KMS-11 (cell line): ENCODE measurements around the gene TRIM63.

Experiments
- H2AFZ ChIP-seq: fragments of 200-600 bp; sonication (generic); 2 replicates; pipeline ENCODE4 v1.6.1; 2016; ENCODE audit warnings: antibody characterized with exemption, mixed run types, low read depth
- H3K27ac ChIP-seq: fragments of 200-600 bp; sonication (generic); 2 replicates; pipeline ENCODE4 v1.6.1; 2016; ENCODE audit warnings: mild to moderate bottlenecking, mixed run types
- H3K27me3 ChIP-seq: fragments of 200-600 bp; sonication (generic); 2 replicates; pipeline ENCODE4 v1.6.1; 2017; ENCODE audit warnings: mild to moderate bottlenecking, low read depth, mixed run types, moderate library complexity; ENCODE audit not compliant: insufficient read depth
- H3K36me3 ChIP-seq: fragments of 200-600 bp; sonication (generic); 2 replicates; pipeline ENCODE4 v1.6.1; 2017; ENCODE audit warnings: mild to moderate bottlenecking, mixed run types; ENCODE audit not compliant: insufficient read depth
- H3K4me1 ChIP-seq: fragments of 200-600 bp; sonication (generic); 2 replicates; pipeline ENCODE4 v1.6.1; 2016; ENCODE audit warnings: mild to moderate bottlenecking, low read depth, mixed run types; ENCODE audit not compliant: poor library complexity, severe bottlenecking
- H3K4me2 ChIP-seq: fragments of 200-600 bp; sonication (generic); 2 replicates; pipeline ENCODE4 v1.7.0; 2016; ENCODE audit warnings: mild to moderate bottlenecking, mixed run types
- H3K4me3 ChIP-seq: fragments of 200-600 bp; sonication (generic); IDR thresholded peaks from 2 replicates; pipeline ENCODE4 v1.6.1; 2017; ENCODE audit warnings: low read depth, low read length, mixed read lengths; ENCODE audit not compliant: insufficient read depth
- H3K79me2 ChIP-seq: fragments of 200-600 bp; sonication (generic); 2 replicates; pipeline ENCODE4 v1.6.1; 2016; ENCODE audit warnings: low read depth, mixed run types; ENCODE audit not compliant: insufficient read depth
- H3K9ac ChIP-seq: fragments of 200-600 bp; sonication (generic); 2 replicates; pipeline ENCODE4 v1.6.1; 2016; ENCODE audit warnings: mild to moderate bottlenecking, mixed run types
- H4K20me1 ChIP-seq: fragments of 200-600 bp; sonication (generic); 2 replicates; pipeline ENCODE4 v1.6.1; 2016; ENCODE audit warnings: mild to moderate bottlenecking, mixed run types; ENCODE audit not compliant: insufficient read depth
- CTCF ChIP-seq: fragments of 200-600 bp; sonication (generic); conservative IDR thresholded peaks from 2 replicates; pipeline ENCODE4 v1.6.1; 2017; ENCODE audit warnings: low read depth, mild to moderate bottlenecking, antibody characterized with exemption, low read length, moderate library complexity, mixed read lengths

Gene TRIM63

GRCh38 chr1:26072305-26072704 is 4.9 kb upstream of the TRIM63 start:
- H3K9ac ChIP-seq, result no peak overlapping the region
- no peak overlapping the region for H2AFZ ChIP-seq
- no peak overlapping the region for H3K27ac ChIP-seq
- H3K27me3 ChIP-seq, result peaks cover 4% of the 10 kb centered on the region; the same call in 1 of the 2 replicates
- no peaks in the 10 kb centered on the region for H4K20me1 ChIP-seq
- no peaks in the 10 kb centered on the region for H3K4me1 ChIP-seq
- TF ChIP-seq CTCF, result no peak
- no peak overlapping the region for H3K4me2 ChIP-seq
- H3K36me3 ChIP-seq, result no peaks in the 10 kb centered on the region
- H3K79me2 ChIP-seq, result no peaks in the 10 kb centered on the region
- H3K4me3 ChIP-seq, result no peak overlapping the region

- Histone ChIP-seq H3K4me3 (no peak overlapping the region), H3K4me1 (no peaks in the 10 kb centered on the region), H3K79me2 (no peaks in the 10 kb centered on the region), H3K27me3 (peaks cover 4% of the 10 kb centered on the region; the same call in 1 of the 2 replicates), H2AFZ (no peak overlapping the region), H3K4me2 (no peak overlapping the region), H3K9ac (no peak overlapping the region), H3K27ac (no peak overlapping the region), H4K20me1 (no peaks in the 10 kb centered on the region), H3K36me3 (no peaks in the 10 kb centered on the region)
- TF ChIP-seq CTCF, result no peak
Observed at GRCh38 chr1:26070963-26071342, 3.5 kb upstream of the TRIM63 start.

GRCh38 chr1:26070296-26070962 is 3.0 kb upstream of the TRIM63 start:
- H3K79me2 ChIP-seq, result no peaks in the 10 kb centered on the region
- no peak overlapping the region for H3K4me3 ChIP-seq
- no peak overlapping the region for H3K4me2 ChIP-seq
- H2AFZ ChIP-seq, result no peak overlapping the region
- H4K20me1 ChIP-seq, result no peaks in the 10 kb centered on the region
- no peak overlapping the region for H3K9ac ChIP-seq
- no peak overlapping the region for H3K27ac ChIP-seq
- peaks cover 4% of the 10 kb centered on the region; the same call in 1 of the 2 replicates for H3K27me3 ChIP-seq
- H3K36me3 ChIP-seq, result no peaks in the 10 kb centered on the region
- no peaks in the 10 kb centered on the region for H3K4me1 ChIP-seq
- no peak for TF ChIP-seq CTCF

GRCh38 chr1:26069941-26070295 is 2.5 kb upstream of the TRIM63 start:
- Histone ChIP-seq H3K9ac (no peak overlapping the region), H3K4me3 (no peak overlapping the region), H3K27me3 (peaks cover 4% of the 10 kb centered on the region; the same call in 1 of the 2 replicates), H3K4me1 (no peaks in the 10 kb centered on the region), H3K4me2 (no peak overlapping the region), H2AFZ (no peak overlapping the region), H3K79me2 (no peaks in the 10 kb centered on the region), H3K36me3 (no peaks in the 10 kb centered on the region), H4K20me1 (no peaks in the 10 kb centered on the region), H3K27ac (no peak overlapping the region)
- TF ChIP-seq CTCF, result no peak
